Activated CD8-positive, alpha-beta memory T cell treated with anti-CD3 and anti-CD28 coated beads for 4 hours (primary cell): Measurements from ENCODE around the gene MYO16.

Experiments
- DNase-seq, 2 donors: peaks; one replicate each; pipeline ENCODE4 v3.0.0-alpha.2; 2020; ENCODE audit warnings: low read depth in 2 of 2

The MYO16 gene

DNA sequence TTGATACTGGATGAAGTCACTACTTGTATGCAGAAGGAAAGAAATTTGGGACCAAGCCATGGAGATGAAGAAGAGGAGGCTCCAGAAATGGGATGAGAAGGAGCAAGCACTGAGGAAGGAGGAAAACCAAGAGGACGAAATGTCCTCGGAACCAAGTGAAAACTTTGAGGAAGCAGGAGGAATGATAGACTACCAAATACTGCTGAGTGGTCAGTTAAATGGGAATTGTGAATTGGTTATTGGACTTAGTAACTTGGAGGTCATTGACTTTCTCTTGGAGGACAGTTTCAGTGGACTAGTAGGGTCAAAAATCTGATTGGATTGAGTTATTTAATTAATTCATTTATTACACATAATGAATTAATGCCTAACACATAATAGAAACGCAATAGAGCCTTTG is 167.9 kb downstream of the MYO16 start:
- DNase-seq = no peak

DNA sequence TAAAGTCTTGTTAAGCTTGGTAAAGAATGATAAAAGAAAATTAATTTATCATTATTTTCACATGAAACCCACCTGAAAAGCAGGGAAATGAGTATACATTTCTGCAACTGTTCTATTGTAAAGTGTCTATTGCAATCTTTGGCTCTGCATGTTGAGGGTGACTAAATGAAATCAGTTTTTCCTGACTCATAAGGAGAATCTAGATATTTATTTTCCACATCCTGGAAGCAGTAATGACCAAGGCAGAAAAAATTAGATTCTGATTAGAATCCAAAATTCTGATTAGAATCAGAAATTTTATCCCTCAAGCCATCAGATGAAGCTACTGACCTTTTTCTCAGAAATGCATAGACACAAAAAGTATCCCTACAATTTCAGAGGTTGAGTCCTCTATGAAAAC is 178.4 kb downstream of the MYO16 start:
- DNase-seq = no peak

DNA sequence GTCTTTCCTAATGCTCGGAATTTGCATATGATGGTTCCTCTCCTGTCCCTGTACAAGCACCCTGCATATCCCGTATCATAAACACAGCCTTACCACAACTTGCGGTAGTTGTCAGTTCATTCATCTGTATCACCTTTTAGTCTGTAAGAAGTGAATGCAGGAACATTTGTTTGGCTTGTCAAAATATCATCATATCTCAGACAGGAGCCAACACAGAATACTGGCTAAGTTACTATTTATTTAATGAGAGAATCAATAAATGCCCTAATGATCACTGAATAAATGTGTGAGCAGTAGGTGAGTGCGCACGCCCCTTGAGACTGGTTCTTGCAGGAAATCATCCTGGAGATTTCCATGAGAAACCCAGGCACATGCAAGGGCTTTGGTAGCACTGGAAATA is 182.8 kb downstream of the MYO16 start:
- no peak for DNase-seq

- no peak for DNase-seq
Measured at GRCh38 chr13:108812661-108813060, 183.2 kb downstream of the MYO16 start.

DNA sequence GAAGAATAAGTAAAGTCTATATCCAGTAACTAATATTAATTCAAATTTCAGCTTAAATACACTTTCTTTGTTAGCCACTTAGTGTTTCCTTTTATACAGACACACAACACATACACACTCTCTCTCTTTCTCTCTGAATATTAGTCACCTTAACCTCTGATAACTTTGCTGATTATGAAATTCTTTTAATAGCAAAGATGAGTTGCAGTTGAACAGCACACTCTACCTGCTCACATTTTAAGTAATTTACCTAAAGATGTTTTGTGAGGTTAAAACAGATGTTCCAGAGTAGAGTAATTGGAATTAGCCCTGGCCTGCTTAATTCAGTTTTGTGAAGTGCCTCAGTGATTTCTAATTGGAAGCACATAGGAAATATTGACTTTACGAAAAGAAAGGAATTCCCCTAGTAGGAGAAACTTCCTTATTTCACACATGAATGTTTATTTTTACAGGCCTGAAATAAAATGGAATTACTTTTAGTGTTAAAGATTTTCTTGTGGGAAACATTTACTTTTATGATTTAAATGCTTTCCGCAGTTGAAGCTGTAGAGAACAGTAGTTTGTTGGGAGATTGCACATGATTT is 184.3 kb downstream of the MYO16 start:
- no peak for DNase-seq

DNA sequence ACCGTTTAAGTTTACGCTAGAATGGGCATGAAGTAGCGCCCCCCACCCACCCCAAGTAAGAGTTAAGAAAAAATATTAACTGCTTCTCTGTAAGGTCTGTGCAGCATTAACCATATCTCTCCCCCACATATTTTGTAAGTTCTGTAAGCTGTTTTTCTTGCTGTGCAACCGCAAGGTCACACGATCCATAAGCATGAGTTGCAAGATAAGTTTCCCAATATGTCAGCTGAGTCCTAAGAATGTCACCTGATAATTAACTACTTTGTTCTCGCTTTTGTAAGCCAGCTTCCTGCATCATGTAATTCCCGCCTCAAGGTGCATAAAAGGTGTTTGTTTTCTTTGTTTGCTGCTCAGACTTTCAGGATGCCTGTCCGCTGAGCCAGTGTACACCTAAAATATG is 187.0 kb downstream of the MYO16 start:
- DNase-seq = no peak

DNA sequence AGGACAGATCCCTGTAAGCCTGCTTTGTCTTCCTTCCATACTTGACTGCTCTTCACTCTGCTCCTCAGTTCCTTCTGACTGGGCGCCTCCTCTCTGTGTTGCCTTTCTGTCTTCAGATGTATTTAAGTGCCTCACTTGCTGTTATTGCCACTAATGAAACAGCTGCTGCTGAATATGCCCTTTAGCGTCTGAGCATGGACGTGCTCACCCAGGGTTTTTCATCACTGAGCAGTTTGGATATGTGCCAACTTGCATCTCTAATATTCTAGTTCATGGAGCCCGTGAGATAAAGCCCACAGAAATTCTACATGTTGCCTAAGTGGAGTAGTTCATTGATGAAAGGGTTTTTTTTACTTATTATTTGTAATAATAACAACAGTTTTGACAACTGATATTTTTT is 198.2 kb downstream of the MYO16 start:
- no peak for DNase-seq

DNA sequence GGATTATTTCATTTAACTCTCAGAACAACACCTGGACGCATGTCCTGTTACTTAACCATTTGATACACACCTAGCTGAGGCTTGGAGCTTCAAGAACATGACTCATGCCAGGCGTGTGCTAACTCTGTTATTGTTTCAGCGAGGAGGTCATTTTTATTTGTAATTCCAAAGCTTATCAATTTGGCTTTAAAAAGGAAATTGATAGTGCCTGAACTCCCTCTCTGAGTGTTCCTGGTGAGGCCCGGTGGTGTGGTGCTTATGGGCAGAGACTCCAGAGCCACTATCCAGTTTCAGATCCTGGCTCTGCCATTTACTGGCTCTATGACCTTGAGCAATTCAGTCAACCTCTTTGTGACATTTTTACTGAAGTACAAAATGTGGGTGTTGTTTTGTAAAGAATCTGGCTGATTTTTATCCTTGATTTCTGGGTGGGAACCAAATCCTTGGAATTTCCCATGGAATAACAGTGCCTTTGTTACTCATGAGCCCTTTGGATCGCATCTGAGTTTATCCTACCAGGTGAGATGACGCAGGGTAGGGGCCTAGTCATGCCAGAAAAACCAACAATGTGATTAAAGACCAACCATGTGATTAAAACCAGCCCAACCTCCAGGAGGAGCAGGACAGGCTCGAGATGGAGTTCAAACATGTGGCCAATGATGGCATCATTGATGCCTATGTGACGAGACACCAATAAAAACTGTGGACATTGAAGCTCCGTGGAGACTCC is 198.8 kb downstream of the MYO16 start:
- no peak for DNase-seq

DNA sequence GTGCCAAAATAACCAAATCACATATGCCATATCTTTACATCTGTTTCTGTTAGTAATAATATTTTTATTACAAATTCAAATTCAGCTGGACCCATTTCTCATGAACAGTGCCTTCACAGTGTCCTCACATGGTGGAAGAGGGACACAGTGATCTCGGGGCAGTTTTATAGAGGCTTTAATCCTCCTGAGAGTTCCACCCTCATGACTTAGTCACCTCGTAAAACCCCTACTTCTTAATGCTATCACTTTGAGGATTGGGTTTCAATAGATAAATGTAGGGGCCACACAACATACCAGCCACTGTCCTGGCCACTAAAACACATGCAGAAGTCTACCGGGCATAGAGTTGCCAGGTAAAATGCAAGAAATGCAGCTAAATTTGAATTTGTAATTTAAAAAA is 201.5 kb downstream of the MYO16 start:
- no peak for DNase-seq

DNA sequence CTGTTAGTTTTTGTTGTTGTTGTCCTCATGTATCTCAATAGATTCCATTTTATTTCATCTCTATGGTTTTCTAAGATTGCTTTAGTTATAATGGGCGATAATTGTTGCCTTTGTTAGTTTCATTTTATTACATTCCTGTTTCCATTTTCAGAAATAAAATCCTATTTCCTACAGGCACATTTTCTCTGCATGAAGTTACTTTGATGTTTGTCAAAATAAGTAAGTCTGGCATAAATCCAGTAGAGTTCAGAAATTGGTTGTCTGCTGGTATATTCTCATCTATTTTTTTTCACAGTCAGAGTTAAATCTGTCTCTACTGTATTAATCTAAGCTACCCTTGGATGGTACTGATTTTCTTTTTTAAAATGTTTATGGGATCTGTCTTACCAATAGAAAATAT is 204.1 kb downstream of the MYO16 start:
- no peak for DNase-seq

DNA sequence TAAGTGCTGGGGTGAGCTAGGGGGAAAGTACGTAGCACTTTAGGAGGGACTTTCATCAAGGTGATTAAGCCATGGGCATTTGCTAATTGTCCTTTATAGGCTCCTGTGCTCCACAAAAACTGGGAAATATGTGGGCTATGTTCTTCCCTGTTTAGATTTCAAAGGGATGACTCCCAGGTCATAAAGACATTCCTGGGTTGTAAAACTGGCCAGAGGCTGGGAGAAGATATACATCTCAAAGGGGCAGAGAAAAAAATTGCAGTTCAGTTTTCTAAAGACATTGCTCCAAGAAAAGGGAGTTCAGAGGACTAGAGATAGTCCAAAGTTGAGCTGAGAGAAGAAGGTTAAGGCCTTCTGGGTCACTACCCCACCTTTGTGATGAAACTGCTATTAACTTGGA is 204.8 kb downstream of the MYO16 start:
- DNase-seq = no peak

- DNase-seq = no peak
Measured at GRCh38 chr13:108835083-108835482, 205.7 kb downstream of the MYO16 start.

GRCh38 chr13:108850691-108851090 is 221.3 kb downstream of the MYO16 start:
- DNase-seq = no peak

- DNase-seq = no peak
Measured at GRCh38 chr13:108851660-108852059, 222.2 kb downstream of the MYO16 start.

DNA sequence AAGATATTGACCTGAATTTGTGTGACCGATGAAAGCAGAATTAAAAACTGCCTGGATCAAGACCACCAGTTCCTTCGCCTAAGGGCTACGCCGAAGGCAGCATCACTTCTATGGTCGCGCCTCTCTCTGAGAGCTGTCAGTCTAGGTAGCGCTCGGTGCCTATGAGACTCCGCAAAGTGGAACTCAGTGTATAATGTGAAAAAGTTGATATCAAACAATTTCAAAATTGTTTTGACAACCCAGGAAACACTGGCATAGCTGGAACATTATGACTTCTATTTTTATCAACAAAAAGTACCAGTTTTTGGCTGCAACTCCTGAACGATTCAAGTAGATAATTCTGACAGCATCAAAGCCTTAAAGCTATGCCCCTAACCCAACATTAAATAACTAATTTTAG is 223.6 kb downstream of the MYO16 start:
- DNase-seq = no peak

- no peak for DNase-seq
Measured at GRCh38 chr13:108855737-108856387, 226.5 kb downstream of the MYO16 start.

- no peak for DNase-seq
Measured at GRCh38 chr13:108858676-108859075, 229.3 kb downstream of the MYO16 start.

GRCh38 chr13:108859197-108860012 is 230.0 kb downstream of the MYO16 start:
- DNase-seq = no peak

- no peak for DNase-seq
Measured at GRCh38 chr13:108860418-108860817, 231.0 kb downstream of the MYO16 start.

GRCh38 chr13:108877300-108877699 is 247.9 kb downstream of the MYO16 start:
- no peak for DNase-seq

DNA sequence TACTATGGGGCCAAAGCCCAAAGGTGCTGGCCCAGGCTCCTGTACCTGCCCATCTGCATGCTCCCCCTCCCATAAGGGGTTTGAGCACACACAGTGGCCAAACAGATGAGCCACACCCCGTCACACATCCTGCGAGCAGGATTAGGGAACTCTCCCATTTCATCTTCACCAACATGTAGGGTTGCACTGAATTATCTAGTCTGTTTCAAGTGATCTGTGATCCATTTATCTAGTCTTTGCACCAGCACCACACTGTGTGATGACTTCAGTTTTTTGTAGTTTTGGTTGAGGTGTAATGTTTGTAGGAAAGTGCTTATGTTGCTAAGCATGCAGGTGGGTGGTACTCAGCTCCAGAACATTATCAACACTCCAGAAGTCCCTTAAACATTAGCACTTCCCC is 249.3 kb downstream of the MYO16 start:
- DNase-seq = no peak

DNA sequence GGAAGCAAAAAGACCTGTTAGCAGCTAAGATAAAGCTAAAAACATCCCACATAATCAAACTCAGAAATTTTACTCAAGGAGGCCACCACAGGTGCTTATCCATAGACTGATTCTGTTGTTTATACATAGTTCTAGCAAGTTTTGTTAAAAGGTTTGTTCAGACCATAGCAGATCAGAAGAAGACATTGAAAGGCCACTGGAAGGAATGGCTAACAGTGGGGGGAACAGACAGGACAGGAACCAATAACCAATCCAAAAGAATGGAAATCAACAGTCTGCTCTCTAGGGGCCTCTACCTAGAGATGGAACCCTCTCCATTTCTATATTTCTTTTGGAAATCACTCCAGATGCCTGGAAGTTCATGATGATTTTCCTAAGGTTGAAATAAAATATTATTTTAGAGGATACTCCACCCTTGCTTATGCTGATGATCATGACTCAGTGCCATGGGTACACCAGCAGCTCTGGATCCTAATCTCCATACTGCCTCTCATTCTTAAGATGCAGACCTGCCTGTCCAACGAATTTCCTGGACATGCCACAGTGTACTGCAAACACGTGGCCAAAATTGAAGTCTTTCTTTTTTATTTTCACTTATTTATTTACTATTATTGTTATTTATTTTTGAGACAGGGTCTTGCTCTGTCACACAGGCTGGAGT is 260.0 kb downstream of the MYO16 start:
- DNase-seq = no peak
